GM12878 (cell line): ENCODE results near the gene UBP1. TPM values are rescaled to one million over a fixed set of nuclear protein-coding genes. Genes with fewer than 3 reads are reported as not detected.

Experiments
- CREM ChIP-seq: IDR thresholded peaks from 2 replicates; pipeline ENCODE4 v1.6.1; 2014; ENCODE audit warnings: antibody characterized with exemption, low read depth
- DPF2 ChIP-seq: fragments of 450-650 bp; IDR thresholded peaks from 2 replicates; pipeline ENCODE4 v1.6.1; 2017; ENCODE audit warnings: mild to moderate bottlenecking
- EED ChIP-seq: sonication (generic); IDR thresholded peaks from 2 replicates; pipeline ENCODE4 v1.6.1; 2016; ENCODE audit warnings: antibody characterized with exemption, low read depth
- FOXK2 ChIP-seq: fragments of 450-650 bp; IDR thresholded peaks from 2 replicates; pipeline ENCODE4 v1.6.1; 2017; ENCODE audit warnings: mild to moderate bottlenecking, moderate library complexity
- KDM1A ChIP-seq: fragments of 200-600 bp; sonication (generic); IDR thresholded peaks from 2 replicates; pipeline ENCODE4 v1.6.1; 2016; ENCODE audit warnings: borderline replicate concordance
- MEF2A ChIP-seq: IDR thresholded peaks from 2 replicates; pipeline ENCODE4 v1.6.1; 2011; ENCODE audit warnings: low read depth, mild to moderate bottlenecking, low read length, moderate library complexity; ENCODE audit not compliant: insufficient read depth
- MYC ChIP-seq: IDR thresholded peaks from 2 replicates; pipeline ENCODE4 v1.6.1; 2011; ENCODE audit warnings: mild to moderate bottlenecking, low read length, moderate library complexity, inconsistent platforms; ENCODE audit not compliant: insufficient read depth, insufficient replicate concordance, insufficient read length, severe bottlenecking
- NR2F1 ChIP-seq: fragments of 450-650 bp; conservative IDR thresholded peaks from 2 replicates; pipeline ENCODE4 v1.6.1; 2017; ENCODE audit warnings: mild to moderate bottlenecking
- POLR2A ChIP-seq: IDR thresholded peaks from 2 replicates; pipeline ENCODE4 v1.6.1; 2011; ENCODE audit warnings: low read depth, mild to moderate bottlenecking, low read length
- POLR2AphosphoS5 ChIP-seq: IDR thresholded peaks from 2 replicates; pipeline ENCODE4 v1.6.1; 2011; ENCODE audit warnings: mild to moderate bottlenecking, low read length, inconsistent platforms
- SREBF2 ChIP-seq: IDR thresholded peaks from 2 replicates; pipeline ENCODE4 v1.6.1; 2012; ENCODE audit warnings: mild to moderate bottlenecking, low read length
- polyA plus RNA-seq, 11 experiments: library from polyadenylated mRNA; depleted of rRNA in 4 of 11; unstranded in 6 of 11; stranded (reverse) in 5 of 11; fragments of >200 nt; fragmentation: Nextera tagmentation in 4 of 11; fragmentation: Illumina TruSeq in 1 of 11; extraction: Ambion mirVana in 4 of 11; extraction: Trizol in 1 of 11; gene quantifications; 1 replicate in 1 of 11; 2 replicates in 10 of 11; pipeline versions ENCODE4 v1.2.1 to v1.2.3, GENCODE V29; 2011 to 2016; ENCODE audit warnings: inconsistent platforms in 2 of 11, missing spikeins in 2 of 11, low read depth in 1 of 11
- total RNA-seq, 4 experiments: library from RNA; depleted of rRNA in 3 of 4; stranded (reverse); fragments of >200 nt in 3 of 4; fragmentation: Illumina TruSeq in 1 of 4; extraction: Trizol in 1 of 4; gene quantifications; 2 replicates each; pipeline versions ENCODE4 v1.2.1 to v1.2.3, GENCODE V29; 2013 to 2021
- TF ChIP-seq, protein P1 (sequence below): IDR thresholded peaks from 2 replicates; pipeline ENCODE4 v1.6.1; 2012; ENCODE audit warnings: improper control_type of control experiment, low read depth, low read length; ENCODE audit not compliant: insufficient replicate concordance
- TF ChIP-seq, protein P2 (sequence below): IDR thresholded peaks from 2 replicates; pipeline ENCODE4 v1.6.1; 2012; ENCODE audit warnings: low read depth, low read length, improper control_type of control experiment
- TF ChIP-seq, protein P3 (sequence below): fragments of 450-650 bp; IDR thresholded peaks from 2 replicates; pipeline ENCODE4 v1.6.1; 2017; ENCODE audit warnings: mild to moderate bottlenecking, moderate library complexity
- TF ChIP-seq, protein P4 (sequence below): IDR thresholded peaks from 2 replicates; pipeline ENCODE4 v1.6.1; 2012; ENCODE audit warnings: low read length, inconsistent platforms

Gene UBP1
- total and polyA plus RNA-seq, 10 of the 15 experiments (the other 5 are each of a cell fraction or from before 2014, with no cell fraction given) = 9.3 to 93.6 (median 52.4) TPM

DNA sequence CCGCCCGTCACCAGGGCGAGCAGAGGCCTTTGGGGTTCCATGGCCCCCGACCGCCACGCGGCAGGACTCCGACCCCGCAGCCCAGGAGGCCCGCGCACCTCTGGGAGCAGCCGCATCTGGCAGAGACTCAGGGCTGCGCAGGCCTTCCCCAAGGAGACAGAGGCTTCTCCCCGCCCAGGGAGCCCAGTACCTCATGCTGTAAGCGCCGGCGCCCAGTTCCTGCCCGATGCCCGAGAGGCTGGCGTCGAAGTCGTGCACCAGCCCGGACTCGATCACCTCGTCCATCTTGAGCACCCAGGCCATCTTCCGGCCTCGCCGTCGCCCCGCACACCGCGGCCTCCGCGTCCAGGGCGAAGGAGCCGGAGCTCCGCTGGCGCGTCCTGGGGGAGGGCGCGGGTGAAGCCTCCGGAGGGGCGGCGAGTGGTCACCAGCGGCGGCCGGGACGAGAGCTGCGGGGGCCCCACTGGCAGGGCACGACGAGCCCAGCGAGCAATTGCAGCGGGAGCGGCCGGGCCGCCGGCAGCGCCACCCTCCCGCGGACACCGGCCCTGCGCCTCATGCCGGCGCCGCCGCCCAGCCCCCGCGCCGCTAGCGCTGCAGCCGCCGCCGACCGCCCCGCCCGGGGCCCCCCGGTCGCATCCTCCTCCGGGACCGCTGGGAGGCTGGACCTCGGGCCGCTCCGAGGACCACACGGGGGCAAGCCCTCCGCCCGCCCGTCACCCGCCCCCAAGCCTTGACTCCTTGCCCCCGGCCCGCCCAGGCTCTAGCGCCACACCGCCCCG lies 468 bp downstream of the UBP1 start (continued):
- TF ChIP-seq MYC (peak; percentile 50), MEF2A (no peak), EED (0 out of 2 replicates have a peak, but pooled peaks have one; percentile 37), KDM1A (no peak), NR2F1 (peak; percentile 60), CREM (no peak), SREBF2 (no peak), POLR2AphosphoS5 (peak; percentile 68), FOXK2 (no peak), DPF2 (peak; percentile 78), POLR2A (peak; percentile 86)
- TF ChIP-seq, protein P1, sequence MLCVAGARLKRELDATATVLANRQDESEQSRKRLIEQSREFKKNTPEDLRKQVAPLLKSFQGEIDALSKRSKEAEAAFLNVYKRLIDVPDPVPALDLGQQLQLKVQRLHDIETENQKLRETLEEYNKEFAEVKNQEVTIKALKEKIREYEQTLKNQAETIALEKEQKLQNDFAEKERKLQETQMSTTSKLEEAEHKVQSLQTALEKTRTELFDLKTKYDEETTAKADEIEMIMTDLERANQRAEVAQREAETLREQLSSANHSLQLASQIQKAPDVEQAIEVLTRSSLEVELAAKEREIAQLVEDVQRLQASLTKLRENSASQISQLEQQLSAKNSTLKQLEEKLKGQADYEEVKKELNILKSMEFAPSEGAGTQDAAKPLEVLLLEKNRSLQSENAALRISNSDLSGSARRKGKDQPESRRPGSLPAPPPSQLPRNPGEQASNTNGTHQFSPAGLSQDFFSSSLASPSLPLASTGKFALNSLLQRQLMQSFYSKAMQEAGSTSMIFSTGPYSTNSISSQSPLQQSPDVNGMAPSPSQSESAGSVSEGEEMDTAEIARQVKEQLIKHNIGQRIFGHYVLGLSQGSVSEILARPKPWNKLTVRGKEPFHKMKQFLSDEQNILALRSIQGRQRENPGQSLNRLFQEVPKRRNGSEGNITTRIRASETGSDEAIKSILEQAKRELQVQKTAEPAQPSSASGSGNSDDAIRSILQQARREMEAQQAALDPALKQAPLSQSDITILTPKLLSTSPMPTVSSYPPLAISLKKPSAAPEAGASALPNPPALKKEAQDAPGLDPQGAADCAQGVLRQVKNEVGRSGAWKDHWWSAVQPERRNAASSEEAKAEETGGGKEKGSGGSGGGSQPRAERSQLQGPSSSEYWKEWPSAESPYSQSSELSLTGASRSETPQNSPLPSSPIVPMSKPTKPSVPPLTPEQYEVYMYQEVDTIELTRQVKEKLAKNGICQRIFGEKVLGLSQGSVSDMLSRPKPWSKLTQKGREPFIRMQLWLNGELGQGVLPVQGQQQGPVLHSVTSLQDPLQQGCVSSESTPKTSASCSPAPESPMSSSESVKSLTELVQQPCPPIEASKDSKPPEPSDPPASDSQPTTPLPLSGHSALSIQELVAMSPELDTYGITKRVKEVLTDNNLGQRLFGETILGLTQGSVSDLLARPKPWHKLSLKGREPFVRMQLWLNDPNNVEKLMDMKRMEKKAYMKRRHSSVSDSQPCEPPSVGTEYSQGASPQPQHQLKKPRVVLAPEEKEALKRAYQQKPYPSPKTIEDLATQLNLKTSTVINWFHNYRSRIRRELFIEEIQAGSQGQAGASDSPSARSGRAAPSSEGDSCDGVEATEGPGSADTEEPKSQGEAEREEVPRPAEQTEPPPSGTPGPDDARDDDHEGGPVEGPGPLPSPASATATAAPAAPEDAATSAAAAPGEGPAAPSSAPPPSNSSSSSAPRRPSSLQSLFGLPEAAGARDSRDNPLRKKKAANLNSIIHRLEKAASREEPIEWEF = no peak
- TF ChIP-seq, protein P2, sequence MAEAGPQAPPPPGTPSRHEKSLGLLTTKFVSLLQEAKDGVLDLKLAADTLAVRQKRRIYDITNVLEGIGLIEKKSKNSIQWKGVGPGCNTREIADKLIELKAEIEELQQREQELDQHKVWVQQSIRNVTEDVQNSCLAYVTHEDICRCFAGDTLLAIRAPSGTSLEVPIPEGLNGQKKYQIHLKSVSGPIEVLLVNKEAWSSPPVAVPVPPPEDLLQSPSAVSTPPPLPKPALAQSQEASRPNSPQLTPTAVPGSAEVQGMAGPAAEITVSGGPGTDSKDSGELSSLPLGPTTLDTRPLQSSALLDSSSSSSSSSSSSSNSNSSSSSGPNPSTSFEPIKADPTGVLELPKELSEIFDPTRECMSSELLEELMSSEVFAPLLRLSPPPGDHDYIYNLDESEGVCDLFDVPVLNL = no peak
- TF ChIP-seq, protein P3, sequence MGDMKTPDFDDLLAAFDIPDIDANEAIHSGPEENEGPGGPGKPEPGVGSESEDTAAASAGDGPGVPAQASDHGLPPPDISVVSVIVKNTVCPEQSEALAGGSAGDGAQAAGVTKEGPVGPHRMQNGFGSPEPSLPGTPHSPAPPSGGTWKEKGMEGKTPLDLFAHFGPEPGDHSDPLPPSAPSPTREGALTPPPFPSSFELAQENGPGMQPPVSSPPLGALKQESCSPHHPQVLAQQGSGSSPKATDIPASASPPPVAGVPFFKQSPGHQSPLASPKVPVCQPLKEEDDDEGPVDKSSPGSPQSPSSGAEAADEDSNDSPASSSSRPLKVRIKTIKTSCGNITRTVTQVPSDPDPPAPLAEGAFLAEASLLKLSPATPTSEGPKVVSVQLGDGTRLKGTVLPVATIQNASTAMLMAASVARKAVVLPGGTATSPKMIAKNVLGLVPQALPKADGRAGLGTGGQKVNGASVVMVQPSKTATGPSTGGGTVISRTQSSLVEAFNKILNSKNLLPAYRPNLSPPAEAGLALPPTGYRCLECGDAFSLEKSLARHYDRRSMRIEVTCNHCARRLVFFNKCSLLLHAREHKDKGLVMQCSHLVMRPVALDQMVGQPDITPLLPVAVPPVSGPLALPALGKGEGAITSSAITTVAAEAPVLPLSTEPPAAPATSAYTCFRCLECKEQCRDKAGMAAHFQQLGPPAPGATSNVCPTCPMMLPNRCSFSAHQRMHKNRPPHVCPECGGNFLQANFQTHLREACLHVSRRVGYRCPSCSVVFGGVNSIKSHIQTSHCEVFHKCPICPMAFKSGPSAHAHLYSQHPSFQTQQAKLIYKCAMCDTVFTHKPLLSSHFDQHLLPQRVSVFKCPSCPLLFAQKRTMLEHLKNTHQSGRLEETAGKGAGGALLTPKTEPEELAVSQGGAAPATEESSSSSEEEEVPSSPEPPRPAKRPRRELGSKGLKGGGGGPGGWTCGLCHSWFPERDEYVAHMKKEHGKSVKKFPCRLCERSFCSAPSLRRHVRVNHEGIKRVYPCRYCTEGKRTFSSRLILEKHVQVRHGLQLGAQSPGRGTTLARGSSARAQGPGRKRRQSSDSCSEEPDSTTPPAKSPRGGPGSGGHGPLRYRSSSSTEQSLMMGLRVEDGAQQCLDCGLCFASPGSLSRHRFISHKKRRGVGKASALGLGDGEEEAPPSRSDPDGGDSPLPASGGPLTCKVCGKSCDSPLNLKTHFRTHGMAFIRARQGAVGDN = 0 out of 2 replicates have a peak, but pooled peaks have one; percentile 38
- TF ChIP-seq, protein P4, sequence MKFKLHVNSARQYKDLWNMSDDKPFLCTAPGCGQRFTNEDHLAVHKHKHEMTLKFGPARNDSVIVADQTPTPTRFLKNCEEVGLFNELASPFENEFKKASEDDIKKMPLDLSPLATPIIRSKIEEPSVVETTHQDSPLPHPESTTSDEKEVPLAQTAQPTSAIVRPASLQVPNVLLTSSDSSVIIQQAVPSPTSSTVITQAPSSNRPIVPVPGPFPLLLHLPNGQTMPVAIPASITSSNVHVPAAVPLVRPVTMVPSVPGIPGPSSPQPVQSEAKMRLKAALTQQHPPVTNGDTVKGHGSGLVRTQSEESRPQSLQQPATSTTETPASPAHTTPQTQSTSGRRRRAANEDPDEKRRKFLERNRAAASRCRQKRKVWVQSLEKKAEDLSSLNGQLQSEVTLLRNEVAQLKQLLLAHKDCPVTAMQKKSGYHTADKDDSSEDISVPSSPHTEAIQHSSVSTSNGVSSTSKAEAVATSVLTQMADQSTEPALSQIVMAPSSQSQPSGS = no peak
